ENCODE measurements around the gene COMTD1. TPM values are rescaled to one million over a fixed set of nuclear protein-coding genes. Genes with fewer than 3 reads are reported as not detected.
A peak's percentile ranks its signal among the peaks of the same experiment; 100 is the strongest.
"Not testable (repeated sequence)": the region's sequence is repeated elsewhere in the genome, so short reads cannot be mapped to it uniquely, and the experiment has no call there.

The COMTD1 gene
- total RNA-seq, 1 experiment from 2014 or later = 3.5 TPM

DNA sequence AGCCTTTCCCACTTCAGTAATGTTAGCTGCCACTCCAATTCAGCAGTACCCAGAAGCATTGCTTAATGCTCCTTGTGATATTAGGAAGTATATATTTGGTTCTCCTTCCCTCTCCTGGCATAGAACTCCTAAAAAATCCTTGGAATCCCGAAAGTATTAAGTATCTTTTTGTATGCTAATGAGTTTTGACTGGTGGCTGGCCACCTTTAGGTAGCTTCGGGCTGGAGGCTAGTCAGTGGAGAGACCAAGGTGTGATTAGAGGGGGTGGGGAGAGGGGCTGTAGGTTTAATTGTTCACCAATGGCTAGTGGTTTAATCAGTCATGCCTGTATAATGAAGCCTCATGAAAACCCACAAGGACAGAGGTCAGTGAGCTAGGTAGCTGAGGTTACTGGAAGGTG, 12.2 kb downstream of the COMTD1 start:
- DNase-seq (ENCODE audit: low read depth) = no peak

DNA sequence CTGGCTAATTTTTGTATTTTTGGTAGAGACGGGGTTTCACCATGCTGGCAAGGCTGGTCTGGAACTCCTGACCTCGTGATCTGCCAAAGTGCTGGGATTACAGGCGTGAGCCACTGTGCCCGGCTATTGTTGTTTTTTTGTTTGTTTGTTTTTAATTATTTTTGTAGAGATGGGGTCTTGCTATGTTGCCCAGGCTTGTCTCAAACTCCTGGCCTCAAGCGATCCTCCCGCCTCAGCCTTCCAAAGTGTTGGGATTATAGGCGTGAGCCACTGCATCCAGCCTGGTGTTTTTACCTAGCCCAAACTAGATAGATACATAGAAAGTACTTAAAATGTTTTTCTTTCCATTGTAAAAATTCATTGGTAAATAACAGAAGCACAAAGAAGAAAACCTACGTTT, 14.3 kb downstream of the COMTD1 start:
- DNase-seq (ENCODE audit: low read depth) = not testable (repeated sequence)

DNA sequence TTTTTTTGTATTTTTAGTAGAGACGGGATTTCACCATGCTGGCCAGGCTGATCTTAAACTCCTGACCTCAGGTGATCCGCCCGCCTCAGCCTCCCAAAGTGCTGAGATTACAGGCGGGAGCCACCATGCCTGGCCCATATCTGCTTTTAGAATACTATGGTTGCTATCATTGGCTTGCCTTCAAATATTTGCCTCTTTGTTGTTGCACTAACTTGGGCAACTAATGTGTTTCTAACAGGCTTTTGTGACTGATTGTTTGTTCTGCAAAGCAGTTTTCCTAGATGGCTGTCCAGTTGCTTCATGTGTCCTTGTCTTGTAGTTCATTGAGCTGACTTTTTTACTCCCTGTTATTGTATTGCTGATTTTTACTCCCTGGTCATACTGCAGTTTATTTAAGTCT, 15.5 kb downstream of the COMTD1 start:
- DNase-seq (ENCODE audit: low read depth) = no peak

DNA sequence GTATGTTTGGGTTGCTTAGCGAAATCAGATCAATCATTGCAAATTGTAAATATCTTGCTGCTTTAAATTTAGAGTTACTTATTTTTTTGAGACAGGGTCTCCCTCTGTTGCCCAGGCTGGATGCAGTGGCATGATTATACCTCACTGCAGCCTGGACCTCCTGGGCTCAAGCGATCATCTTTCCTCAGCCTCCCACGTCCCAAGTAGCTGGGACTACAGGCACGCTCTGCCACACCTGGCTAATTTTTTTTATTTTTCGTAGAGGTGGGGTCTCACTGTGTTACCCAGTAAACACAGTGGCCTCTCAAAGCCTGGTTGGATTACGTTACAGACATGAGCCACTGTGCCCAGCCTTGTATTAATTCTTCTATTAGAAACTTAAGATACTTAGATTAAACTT, 23.4 kb downstream of the COMTD1 start:
- DNase-seq (ENCODE audit: low read depth) = no peak

DNA sequence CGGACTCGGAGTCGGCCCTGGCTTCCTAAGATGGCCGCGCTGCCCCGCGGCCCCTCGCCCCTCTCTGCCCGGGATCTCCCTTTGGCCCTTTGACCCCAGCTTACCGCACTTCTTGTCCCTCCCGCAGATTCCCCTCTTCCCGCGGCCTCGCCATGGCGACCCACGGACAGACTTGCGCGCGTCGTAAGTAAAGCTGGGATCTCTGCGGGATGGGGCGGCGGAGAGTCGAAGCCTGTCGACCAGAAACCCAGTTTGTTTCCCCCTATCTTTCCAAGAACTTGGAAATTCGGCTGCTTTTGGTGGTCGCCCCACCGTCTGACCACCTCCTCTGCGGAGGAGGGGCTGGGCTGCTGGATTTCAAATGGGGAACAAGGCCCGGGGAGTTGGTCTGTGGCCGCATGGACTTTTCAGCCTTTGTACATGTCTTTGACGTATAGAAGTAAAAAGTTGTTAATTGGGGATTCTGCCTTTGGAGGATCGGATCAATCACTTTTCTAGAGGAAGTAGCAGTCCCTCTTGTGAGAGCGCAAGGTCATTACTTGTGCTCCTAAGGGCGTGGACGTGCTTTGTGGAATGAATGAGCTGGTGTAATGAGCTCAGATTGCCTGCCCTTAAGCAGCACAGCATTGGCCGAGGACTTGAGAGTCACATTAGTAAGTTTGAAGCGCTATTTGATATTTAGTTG, 24.6 kb downstream of the COMTD1 start:
- DNase-seq (ENCODE audit: low read depth) = peak; percentile 52

DNA sequence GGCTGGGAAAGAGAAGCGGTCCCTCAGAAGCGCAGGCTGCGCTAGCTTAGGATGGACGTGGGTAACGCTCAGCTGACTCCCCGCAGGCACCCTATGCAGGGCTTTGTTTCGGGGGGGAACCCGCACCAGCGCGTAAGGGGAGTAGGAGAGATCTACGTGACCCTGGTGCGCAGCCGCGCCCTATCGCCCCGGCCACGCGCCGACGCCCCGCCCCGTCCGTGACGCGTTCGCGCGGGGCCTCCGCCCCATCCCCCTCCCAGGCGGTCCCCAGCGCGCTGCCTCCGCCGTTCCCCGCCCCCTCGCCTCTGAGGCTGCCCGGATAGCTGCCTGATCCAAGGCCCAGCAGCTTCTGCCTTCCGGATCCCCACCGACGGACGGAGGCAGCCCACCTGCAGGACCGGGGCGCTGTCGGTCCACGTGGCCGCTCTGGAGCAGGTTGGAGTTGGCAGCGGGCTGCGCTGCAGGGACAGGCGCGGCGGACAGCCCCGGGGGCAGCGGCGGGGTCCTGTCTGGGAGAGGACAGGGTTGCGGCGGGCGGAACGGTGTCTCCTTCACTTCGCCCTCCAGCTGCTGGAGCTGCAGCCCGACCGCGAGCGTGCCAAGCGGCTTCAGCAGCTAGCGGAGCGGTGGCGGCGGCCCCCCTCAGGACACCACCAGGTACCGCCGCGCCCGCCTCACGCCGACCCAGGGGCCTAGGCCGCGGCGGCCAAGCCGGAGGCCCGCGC, 25.3 kb downstream of the COMTD1 start, which contains the start of gene VDAC2:
Gene VDAC2, plus strand, starts transcription at position 515 of the 725 bp plus-strand sequence. CDS start 363 bp downstream, outside the sequence.
- DNase-seq (ENCODE audit: low read depth) = peak; percentile 84

DNA sequence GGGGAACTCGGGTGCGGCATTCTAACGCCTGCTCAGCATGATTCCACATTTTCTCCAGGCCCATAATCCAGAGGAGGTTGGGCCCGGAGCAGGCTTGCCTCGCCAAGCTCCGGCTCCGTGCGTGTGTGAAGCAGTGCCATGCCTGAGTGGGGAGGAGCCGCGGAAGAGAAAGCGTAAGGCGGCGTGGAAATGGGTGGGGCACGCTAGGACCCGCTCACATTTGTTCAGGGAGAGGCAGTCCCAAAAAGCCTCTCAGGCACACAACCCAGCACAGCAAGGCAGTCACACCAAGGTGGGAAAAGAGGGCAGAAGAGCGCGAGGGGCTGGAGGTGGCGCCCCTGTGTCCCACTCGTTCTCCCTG, 25.9 kb downstream of the COMTD1 start:
- DNase-seq (ENCODE audit: low read depth) = peak; percentile 83

DNA sequence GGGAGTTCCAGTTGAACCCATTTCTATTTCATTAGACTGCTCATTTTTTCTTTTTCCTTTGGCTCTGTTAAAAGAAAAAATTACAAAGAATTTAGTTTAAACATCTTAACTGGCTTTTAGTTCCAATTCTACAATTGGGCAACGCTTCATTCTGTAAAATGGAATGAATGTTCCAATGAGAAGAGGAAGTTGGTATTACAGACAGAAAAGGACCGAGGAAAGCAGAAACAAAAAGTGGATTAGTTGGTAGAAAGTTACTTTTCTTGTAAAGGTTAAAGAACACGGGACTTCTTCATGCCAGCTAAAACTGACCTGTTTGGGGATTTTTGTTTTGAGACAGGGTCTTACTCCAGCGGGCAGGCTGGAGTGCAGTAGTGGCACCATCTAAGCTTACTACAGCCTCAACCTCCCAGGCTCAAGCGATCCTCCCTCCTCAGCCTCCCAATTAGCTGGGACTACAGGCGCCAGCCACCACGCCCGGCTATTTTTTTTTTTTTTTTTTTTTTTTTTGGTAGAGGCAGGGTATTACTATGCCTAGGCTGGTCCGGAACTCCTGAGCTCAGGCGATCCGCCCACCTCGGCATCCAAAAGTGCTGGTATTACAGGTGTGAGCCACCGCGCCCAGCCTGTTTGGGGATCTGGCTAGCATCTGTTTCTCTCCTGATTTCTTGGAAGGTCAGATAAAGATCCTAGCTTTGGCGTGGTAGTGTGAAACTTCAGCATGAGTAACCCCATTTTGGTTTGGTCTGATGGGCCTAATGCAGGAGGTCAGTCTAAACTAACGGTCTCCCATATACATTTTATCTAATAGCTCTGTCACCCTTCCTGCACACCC, 26.5 kb downstream of the COMTD1 start:
- DNase-seq (ENCODE audit: low read depth) = no peak

DNA sequence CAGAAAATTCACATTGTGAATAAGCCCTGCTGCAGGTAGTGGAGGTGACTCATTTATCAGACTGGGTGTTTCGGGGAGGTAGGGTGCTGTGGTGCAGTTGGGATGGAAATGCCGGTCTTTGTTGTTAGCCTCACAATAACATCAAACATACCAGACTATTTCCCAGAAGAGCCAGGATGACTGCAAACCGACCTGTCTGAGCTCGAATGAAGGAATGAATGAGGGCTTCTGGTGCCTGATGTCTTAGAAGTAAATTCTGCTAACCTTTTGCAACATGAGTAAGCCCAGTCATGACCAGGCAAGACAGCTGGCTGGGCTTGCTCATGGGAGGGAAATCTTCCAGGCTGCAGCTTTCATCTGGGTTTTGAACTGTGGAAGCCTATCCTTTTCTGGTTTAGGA, 27.6 kb downstream of the COMTD1 start:
- DNase-seq (ENCODE audit: low read depth) = no peak

DNA sequence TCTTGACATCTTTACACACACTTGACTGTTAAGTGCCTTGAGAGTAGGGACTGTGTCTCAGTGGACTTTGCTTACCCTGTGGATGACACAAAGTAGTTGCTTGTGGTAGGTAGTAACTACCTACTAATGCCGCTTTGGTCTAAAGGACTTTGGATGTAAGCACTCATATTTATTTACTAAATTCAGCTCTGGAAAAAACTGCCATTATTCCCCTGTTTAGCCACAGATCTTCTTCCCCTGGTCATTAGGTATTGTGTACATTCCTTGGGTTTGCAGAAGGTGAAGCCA, 28.0 kb downstream of the COMTD1 start:
- no peak for DNase-seq (ENCODE audit: low read depth)

DNA sequence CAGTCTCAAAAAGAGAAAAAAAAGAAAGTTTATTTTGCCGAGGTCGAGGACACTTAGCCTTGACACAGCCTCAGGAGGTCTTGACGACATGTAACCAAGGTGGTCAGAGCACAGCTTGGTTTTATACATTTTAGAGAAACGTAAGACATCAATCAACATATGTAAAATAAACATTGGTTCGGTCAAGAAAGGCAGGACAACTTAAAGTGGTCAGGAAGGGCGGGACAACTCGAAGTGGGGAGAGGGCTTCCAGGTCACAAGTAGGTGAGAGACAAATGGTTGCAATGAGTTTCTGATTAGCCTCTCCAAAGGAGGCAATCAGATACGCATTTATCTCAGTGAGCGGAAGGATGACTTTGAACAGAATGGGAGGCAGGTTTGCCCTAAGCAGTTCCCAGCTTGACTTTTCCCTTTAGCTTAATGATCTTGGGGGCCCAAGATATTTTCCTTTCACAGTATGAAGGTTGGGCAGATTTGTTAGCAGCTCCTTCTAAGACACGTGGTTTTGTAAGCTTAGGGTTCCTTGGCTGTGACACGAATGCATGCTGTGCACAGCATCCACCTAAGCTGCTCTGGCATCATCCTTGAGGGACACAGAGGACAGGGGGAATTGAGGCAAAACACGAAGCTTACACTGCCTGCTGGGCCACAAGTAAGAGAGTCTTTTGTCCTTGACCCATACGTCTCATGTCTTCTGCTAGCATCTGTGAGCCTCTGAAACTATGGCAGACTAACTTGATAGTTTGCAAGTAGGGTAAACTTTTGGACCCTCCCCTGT, 28.5 kb downstream of the COMTD1 start:
- DNase-seq (ENCODE audit: low read depth) = no peak

DNA sequence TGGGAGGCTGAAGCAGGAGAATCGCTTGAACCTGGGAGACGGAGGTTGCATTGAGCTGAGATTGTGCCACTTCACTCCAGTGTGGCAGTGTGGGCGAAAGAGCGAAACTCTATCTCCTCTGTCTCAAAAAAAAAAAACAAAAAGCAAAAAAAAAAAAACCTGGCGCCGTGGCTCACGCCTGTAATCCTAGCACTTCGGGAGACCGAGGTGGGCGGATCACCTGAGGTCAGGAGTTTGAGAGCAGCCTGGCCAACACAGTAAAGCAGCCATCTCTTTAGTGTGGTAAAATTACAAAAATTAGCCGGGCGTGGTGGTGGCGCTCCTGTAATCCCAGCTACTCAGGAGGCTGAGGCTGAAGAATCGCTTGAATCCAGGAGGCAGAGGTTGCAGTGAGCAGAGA, 29.1 kb downstream of the COMTD1 start:
- not testable (repeated sequence) for DNase-seq (ENCODE audit: low read depth)

DNA sequence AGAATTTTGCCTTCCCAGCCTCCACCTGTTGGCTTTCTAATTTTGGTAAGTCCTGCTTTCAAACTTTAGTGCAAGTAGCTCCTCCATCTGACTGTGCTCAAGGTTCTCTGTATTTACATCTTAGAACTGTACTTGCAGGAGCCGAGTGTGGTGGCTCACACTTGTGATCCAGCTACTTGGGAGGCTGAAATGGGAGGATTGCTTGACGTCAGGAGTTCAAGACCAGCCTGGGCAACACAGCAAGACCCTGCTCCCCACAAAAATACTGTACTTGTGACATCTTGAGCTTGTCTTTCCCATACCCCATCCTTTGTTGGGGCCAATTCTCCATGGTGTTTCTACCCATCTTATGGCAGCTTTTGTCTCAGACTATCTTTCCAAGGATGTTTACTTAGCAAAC, 29.8 kb downstream of the COMTD1 start:
- DNase-seq (ENCODE audit: low read depth) = no peak

DNA sequence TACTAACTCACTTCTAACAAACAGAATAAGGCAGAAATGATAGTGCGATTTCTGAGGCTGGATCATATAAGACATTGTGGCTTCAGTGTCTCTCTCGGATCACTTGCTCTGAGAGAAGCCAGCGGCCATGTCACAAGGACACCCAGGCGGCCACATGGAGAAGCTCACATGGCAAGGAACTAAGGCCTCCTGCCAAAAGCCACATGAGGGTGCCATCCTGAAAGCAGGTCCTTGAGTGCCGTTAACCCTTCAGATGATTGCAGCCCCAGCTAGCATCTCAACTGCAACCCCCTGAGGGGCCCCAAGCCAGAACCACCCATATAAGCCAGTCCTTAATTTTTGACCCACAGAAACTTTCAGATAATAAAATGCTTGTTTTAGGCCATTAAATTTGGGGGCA, 32.0 kb downstream of the COMTD1 start:
- DNase-seq (ENCODE audit: low read depth) = no peak

DNA sequence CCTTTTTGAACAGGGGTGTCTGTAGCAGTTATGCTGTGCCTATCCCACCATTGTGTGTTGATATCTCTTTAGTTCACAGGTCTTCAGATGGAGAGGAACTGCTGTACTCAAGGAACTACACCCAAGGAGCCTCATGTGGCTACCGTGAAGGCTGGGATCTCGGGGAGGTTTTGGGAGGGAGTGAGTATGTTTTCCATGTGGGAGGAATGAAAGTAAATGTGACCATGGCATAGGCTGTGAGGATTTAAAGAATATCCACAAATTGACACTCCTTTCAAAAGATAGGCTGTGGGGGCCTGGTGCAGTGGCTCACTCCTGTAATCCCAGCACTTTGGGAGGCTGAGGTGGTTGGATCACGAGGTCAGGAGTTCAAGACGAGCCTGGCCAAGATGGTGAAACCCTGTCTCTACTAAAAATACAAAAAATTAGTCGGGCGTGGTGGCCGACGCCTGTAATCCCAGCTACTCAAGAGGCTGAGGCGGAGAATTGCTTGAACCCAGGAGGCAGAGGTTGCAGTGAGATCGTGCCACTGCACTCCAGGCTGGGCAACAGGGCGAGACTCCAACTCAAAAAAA, 32.6 kb downstream of the COMTD1 start:
- not testable (repeated sequence) for DNase-seq (ENCODE audit: low read depth)

DNA sequence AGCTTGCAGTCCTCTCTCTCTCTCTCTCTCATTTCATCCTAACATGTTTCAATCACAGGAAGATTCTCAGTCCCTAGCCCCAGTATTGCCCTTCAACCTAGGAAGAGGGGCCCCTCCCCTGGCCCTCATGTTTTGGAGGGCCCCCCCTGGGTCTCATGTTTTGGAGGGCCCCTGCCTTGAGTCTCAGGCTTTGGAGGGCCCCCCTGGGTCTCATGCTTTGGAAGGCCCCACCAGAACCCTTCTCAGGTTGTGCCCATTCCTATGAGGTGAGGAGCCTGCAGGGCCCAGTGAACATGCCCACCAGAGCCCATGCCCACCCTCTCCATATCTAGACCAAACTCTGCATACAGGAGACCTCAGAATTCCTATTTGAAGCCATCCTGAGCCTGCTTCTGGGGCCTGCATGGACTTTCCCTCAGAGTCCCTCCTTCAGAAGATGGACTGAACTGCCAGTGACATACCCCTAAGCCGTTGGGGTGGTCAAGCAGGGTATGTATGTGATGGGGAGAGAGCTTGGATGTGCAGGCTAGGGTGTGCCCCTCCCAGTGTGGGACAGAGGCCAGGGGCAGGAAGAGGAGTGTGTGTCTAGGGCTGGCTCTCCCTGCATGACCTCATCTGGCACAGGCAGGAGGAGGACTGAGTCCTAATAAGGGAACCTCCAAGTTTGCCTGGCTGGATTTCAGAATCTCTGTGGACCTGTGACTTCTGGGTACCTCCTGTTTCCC, 33.3 kb downstream of the COMTD1 start:
- DNase-seq (ENCODE audit: low read depth) = peak; percentile 36

DNA sequence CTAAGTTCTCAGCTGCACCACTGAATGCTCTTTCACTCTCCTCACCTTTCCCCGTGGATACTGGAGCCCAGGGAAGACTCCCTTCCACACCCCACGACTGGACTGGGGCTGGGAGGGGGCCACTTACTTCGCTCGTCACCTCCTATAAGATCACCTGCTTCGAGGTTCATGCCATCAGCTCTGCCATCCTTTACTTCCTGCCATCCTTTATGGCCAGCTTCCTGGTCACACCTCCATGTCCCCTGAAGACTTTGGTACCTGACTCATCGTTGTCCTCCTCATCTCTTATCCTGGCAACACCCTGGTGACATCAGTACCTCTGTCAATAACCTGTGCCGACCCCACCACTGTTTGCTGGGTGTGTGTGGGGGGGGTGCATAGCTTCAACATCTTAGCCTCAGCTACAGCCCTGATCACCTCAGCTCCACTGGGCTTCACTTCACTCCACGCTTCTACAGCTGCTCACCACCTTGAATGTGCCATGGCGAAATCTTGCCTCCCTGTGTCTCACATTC, 33.9 kb downstream of the COMTD1 start:
- no peak for DNase-seq (ENCODE audit: low read depth)

DNA sequence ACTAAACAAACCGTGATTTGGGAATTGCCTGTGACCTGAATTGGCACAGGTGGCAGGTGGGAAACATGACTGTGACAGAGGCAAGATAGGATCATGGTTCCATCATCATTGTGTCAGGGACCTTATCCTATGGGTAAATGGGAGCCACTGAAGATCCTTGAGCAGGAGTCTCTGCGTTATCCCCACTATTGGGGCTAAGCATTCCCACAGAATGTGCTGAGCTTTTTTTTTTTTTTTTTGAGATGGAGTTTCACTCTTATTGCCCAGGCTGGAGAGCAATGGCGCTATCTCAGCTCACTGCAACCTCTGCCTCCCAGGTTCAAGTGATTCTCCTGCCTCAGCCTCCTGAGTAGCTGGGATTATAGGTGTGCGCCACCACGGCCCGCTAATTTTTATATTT, 35.8 kb downstream of the COMTD1 start:
- DNase-seq (ENCODE audit: low read depth) = not testable (repeated sequence)

DNA sequence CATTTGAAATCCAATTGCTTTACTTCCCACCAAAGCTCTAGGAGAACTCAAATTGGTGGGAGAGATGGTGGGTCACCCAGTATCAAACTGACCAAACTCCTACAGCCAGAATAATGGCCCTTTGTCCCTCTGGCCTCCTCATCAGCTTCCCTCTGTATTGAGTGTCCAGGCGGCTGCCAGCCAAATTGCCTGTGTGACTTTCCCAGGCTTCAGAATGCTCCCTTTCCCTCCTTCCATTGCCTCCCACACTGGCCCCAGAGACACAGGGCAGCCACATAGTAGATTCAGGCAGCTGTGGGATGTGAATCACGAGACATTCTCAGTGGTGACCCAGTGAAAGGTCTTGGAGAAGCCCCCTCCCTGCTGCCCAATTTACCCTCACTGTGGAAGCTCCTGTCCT, 37.9 kb downstream of the COMTD1 start:
- DNase-seq (ENCODE audit: low read depth) = peak; percentile 18

DNA sequence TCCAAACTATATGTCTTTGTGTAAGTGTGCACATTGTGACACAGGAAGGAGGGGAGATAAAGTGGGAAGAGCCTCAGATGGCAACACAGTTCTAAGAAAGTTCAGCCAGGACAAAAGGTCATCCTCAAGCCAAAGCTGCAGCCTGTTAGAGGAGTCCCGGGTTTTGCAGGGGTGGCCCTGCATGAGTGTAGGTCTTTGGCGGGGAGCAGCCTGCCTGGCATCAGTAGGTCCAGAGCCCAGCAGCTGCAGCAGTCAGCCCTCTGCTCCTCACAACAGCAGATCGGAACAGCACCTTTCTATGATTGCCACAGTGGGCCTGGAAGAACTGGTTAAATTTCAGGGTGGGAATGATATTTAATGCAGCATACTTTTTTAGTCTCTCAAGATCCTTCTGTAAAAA, 38.7 kb downstream of the COMTD1 start:
- no peak for DNase-seq (ENCODE audit: low read depth)

All from RPMI7951 (cell line).